T47D (cell line): ENCODE data around the gene PLEKHM1.
A peak's percentile ranks its signal among the peaks of the same experiment; 100 is the strongest.

Experiments used
- DNase-seq, 2 experiments: peaks; one replicate each; pipeline versions ENCODE4 v3.0.0 to v3.0.0-alpha.2; 2011 to 2012; ENCODE audit warnings: low read depth in 1 of 2, low spot score in 1 of 2
- JUND ChIP-seq: IDR thresholded peaks from 2 replicates; pipeline ENCODE4 v1.6.1; 2012; ENCODE audit warnings: low read depth
- in situ Hi-C: cut with HindIII; loops from 2 replicates; pipeline ENCODE4 v1.10.0; 2016; ENCODE audit warnings: low sequenced_read_pairs, low pct_unique_long_range_greater_than_20kb

Gene PLEKHM1

DNA sequence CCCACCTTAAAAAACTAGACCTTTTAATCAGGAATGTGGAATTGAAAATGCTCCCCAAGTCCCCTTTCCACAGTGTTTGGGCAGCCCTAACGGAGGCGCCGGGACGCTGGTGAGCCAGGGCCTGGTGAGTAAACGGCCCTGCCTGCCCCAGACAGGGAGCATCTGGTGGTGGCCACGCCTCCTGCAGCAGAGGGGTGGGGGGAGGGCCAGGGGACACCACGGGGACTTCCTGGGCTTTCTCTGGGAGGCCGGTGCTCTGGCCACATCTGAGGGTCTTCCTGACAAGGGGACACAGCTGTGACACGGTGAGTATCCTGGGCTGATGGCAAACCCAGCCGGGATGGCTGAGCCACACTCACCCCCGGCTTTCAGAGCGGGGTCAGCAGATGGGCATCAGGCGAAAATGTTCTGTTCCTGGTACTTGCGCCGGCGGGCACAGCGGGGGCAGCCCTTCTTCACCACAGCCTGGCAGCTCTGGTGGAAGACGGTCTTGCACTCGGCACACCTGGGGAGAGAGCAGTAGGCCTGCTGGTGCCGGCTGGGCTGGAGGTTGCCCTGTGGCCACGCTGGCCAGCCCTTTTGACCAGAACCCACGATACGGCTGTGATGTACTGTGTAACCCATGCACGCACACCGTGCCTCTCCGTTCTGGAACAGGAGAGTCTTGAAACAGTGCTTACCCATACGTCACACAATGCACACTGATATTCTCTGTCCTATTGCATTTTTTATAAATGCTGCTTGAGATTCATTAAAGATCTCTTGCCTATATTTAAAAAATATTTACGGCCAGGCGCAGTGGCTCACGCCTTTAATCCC is 52.8 kb downstream of the PLEKHM1 start:
- peak in 1 of 2 experiments; percentile 87 for DNase-seq
- in situ Hi-C loops: no loop called here
- no peak for TF ChIP-seq JUND

DNA sequence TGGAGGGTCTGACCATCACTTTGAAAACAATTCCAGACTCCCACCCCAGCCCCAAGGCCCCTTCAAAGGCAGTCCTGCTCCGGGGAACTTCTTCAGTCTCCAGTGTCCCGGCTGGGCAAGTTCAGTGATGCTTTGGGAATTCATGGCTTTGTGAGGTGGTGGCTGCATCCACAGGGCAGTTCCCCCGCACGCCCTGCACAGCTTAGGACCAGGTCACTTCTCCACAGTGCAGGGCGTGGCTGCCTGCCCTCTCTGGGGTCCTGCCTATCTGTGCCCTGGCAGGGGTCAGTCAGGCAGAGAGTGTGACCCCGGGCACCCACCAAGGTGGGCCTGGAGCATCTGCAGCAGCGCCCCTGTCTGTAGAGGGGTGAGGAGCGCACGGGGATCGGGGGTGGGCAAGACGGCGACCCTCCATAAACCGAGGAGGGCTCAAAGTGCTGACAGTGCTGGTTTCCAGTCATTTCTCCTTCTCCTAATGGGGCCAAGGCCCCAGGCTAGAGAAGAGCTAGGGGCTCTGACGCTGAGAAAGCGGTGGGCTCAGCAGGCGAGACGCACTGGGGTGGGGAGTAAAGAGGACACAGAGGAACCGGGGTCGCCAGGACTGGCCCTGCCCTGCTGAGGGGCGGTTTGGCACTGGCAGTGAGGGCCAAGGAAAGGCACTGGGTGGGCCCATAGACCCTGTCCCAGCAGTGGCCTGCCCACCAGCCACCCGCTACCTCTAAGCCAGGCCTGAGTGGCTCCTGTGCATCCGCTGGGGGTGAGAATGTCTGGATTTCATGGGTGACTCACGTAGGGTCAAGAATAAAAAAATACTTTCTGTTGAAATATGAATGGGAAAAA is 53.7 kb downstream of the PLEKHM1 start:
- TF ChIP-seq JUND: no peak
- DNase-seq: no peak
- in situ Hi-C loops: no loop called here

DNA sequence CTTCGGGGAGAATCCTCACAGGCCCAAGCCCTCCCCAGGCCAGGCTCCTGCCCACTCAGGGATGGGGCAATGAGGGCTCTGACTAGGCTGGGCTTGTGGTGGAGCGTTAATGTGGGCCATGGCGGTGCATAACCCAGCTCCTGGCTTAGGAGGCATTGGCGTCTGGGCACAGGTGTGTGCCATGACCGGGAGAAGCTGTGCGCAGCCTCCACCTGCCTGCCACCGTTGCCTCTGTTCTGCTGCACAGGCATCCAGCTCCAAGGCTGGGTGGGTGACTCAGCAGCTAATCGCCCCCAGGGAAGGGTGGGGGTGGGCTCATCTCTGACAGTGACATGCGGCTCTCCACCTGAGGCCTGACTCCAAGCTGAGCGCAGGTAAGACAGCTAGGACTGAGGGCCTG is 54.4 kb downstream of the PLEKHM1 start:
- DNase-seq: no peak
- in situ Hi-C loops: no loop called here
- TF ChIP-seq JUND: no peak

DNA sequence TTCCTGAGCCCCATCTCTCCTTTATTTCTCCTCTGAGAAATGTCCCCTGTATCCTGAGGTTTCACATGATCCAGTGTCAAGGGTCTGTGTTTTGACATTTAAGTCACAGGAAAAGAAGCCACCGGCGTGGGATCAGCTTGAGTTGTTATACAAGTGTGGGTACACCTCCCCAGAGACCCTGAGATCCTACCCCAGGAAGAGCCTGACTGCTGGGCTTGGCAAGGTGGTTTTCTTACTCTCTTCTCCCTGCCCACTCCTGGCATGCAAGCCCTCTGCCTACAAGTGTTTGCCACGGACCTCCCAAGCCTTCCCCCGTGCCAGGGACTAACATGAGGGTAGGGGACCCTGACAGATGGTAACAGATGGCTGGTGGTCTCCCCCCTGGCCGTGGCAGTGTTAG is 55.0 kb downstream of the PLEKHM1 start:
- TF ChIP-seq JUND: no peak
- DNase-seq: no peak
- in situ Hi-C loops: no loop called here

DNA sequence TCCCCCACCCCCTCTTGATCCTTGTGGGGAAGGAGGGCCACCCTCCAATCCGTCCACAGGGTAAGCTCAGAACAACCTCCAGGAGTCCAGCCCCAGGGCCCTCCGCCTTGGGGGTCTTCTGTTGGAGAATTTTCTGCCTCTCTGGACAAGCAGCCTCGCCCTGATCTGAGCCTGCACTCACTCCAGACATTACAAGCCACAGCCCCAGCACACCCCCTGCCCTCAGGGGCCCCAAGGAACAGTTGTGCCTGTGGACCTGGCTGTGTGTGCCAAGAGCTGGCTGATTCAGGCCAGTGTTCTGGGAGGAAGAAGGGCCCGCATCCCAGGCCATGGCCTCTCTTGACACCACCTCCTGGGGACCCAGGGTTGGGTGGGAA is 57.4 kb downstream of the PLEKHM1 start:
- in situ Hi-C loops: no loop called here
- DNase-seq: no peak
- TF ChIP-seq JUND: no peak

DNA sequence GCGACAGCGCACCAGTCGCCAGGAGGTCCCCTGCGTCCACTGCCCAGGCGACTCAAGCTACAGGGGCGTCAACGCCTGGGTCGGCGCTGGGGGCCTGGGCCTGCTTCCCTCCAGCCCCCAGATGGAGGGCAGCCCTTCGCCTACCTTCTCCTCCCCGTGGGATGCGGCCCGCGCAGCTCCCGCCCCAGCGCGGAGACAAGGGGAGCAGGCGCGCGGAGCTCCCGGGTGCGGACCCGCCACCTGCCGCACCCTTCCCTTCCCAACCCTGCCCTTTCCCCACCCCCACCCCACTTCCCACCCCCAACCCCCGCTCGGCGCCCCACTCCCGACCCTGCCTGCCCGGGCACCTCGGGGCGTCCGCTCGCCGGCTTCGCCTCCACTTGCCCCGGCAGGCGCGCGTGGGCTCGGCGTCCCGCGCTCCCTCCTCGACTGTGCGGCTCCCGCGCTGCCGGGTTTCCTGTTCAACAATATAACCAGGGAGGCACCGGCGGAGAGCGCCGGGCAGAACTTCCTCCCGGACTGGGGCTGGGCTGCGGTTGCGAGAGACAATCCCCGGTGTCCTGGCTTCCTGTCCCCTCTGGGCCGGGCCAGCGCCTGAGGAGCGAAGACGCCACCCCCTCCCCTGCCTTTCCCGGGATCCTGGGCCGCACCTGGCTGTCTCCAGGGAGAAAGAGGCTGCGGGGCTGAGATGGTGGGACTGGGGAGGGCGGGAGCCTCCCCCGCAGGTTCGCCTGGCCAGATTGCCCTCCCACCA is 57.9 kb downstream of the PLEKHM1 start, which contains the start of gene ARHGAP27:
Gene ARHGAP27, minus strand, starts transcription at position 466 of the 754 bp plus-strand sequence. CDS start 2,591 bp downstream, outside the sequence.
- in situ Hi-C loops: no loop called here
- DNase-seq: peak in 1 of 2 experiments; percentile 58
- no peak for TF ChIP-seq JUND

DNA sequence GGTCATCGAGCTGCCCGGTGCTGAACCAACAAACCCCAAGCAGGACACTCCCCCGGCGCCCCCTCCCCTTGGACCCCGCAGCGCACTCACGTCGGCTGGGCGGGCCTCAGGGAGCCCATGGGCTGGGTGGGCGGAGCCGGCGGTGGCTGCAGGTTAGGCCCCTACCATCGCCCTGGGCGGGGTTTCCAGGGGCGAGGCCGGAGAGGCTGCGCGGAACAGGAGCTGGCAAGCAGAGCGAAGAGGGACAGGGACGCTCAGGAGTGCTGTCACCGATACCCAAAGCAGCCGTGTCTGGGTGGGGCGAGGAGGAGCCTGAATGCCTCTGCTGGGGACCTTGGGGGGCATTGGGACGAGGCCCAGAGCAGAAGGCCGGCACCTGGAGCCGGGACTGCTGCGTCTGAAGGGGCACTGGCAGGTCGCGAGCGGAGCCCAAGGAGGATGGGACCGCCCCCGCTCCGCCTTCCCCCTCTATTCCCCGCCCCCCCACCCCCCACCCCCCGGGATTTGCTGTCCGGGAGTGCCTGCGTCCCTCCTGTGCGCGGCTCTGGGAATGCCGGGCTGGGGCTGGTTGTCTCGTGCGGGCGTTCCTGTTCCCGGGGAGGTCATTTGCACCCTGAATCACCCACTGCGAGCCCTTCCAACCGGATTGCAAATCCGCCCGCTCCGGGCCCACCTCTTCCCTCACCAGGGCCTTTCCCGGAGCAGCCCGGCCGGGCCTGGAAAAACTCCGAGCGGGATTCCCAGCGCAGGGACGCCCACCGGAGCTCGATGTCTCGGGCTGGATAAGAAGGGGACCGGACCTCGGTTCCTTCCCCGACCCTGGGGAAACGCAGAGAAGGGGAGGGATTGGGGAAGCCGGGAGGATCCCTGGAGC is 58.8 kb downstream of the PLEKHM1 start:
- no peak for TF ChIP-seq JUND
- in situ Hi-C loops: no loop called here
- DNase-seq: peak; percentile 98 to 100

DNA sequence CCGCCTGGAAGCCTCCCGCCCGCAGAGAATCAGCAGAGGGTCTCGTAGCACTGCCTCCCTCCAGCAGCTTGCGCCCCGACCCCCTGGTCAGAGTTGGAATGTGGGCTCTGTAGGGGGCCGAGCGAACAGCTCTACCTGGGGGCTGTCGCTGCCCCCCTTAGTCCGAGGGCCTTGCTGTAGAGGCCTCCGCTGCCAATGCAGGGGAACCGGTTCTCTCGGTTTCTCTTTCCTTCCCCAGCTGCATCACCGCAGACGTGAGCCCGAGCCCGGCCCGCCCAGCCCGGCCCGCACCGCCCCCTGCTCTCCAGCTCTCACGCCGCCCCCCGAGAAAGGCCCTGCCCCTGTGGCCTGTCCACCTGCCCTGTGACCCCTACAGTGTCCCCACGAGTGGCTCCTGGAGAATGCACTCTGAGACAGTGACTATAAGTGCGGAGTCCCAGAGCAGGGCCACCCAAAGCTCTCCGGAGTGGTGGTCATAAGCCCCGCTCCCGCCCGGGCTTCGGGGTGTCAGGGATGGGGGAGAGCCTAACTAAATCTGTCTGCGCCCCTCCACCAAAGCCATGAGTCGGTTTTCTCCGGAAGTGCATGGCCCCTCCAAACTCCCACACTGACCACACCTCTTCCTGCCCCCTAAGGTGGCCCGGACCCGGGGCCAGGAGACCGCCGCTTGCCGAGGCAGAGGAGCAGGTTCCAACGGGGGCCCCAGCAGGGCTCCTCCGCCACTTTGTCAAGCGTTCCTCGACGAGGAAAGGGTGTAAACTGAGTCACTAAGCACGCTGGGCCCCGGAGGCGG is 59.6 kb downstream of the PLEKHM1 start:
- peak; percentile 95 to 96 for DNase-seq
- in situ Hi-C loops: no loop called here
- TF ChIP-seq JUND: no peak

DNA sequence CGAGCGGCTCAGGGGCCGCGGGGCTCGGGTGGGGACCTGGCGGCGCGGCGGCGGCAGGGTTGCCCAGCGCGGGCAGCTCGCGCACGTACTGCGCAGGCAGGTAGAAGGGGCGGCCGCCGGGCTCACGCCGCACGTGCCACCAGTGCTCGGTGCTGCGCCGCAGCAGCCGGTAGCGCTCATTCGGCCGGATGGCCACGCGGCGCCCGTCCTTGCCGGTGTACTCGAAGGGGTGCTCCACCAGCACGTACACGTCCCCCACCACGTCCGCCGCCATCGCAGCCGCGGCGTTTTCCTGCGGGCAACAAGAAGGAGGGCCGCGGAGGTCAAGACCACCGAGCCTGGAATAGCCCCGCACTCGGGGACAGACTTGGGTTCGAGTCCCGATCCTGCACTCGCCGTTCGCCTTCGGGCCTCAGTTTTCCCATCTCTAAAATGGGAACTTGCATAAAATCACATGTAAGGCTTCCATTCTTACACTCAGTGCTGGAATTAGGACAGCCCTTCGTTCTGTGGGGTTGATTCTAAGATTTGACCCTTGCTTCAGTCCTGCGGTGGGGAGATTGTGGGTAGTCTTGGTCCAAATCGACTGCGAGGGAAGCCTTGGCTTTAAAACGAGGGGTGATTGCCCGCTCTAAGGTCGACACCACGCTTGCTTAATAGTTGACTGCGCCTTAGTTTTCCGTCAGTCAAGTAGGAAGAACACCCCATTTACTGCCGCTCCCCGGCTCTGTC is 60.3 kb downstream of the PLEKHM1 start:
- DNase-seq: no peak
- in situ Hi-C loops: no loop called here
- TF ChIP-seq JUND: no peak

DNA sequence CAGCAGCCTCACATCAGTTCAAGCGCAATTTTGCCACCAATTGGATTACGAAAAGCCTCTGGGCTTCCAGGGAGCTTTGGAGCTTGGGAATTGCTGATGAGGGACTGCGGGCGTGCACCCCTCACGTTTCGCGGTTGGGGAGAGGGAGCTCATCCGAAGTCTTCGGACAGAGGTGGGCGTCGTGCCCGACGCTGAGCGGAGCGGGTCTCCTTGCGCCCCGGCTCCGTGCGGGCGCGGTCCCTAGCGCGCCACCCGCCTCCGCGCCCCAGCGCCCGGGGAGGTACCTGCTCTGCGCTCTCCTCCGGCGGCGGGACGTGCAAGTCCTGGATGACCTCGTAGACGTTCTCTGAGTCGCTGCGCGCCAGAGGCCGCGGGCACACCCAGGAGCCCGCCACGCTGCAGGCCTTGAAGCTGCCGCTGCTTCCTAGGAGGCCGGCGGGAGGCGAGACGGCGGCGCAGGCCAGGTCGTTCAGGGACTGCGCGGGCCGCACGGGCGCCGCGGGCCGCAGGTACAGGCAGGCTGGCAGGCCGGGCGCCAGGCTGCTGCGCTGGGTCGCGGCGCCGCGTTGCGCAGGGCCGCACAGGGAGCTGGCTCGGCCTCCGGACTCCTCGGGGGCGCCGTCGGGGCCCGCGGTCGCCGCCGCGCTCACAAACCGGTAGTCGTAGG is 61.0 kb downstream of the PLEKHM1 start:
- TF ChIP-seq JUND: no peak
- in situ Hi-C loops: no loop called here
- no peak for DNase-seq

DNA sequence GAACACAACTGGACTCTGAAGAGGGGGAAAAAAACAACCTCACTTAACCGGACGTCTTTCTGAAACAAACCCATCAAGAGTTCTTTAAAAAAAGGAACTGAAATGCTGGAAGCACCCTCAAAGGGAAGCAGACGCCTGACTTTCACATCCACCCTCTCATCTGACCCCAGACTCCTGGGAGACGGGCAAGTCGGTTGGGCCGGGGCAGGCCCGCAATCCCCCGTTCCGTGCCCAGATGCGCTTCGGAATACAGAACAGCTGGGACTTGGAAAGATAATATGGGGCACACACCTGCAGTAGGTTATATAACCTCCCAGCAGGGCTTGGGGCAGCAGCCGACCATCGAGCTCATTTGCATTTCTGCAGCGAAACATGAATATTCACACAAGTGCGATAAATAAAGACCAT is 61.6 kb downstream of the PLEKHM1 start:
- no peak for TF ChIP-seq JUND
- in situ Hi-C loops: no loop called here
- DNase-seq: no peak
